GM18505 (cell line): ENCODE results near the gene TMEM45B.
"Not testable (repeated sequence)": the region's sequence is repeated elsewhere in the genome, so short reads cannot be mapped to it uniquely, and the experiment has no call there.

ENCODE experiments used
- ATAC-seq: cut with Tn5 transposase; IDR thresholded peaks from one replicate; pipeline ENCODE4 v1.9.1; 2021; ENCODE audit not compliant: unreplicated experiment
- POLR2A ChIP-seq: IDR thresholded peaks from 4 replicates; pipeline ENCODE4 v1.6.1; 2011; ENCODE audit warnings: borderline replicate concordance; ENCODE audit not compliant: insufficient read depth, insufficient read length; ENCODE audit errors: extremely low read depth

Gene TMEM45B

DNA sequence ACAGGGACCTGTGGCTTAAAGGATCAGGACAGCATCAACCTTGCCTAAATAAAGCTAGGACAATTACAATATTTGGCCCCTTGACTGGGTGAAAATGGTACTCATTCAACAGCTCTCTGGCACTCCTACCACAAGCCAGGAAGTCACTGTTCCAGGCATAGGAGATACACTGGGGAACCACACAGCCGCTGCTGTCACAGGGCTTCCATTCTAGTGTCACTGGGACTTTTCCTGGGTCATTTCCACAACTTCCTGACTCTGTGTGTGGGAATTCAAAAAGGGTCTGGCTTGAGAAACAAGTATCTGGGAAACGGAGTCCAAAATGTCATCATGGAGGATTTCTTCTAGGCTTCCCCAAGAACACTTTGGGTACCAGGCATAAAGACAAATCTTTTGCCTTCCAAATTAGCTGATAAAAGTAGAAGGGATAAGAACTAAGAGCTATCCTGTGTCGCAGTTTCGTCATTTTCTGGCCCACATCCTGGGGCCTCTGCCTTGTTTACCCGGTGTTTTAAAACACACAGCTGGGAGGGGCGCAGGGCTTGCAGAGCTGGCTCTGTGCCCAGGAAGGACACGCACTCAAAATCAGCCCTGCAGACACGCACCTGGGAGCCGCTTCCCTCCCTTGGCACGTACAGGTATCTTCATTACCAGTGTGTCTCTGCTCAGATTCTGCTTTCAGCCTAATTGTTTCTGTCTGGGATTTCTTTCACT lies 38.0 kb downstream of the TMEM45B start:
- ATAC-seq = no peak
- TF ChIP-seq POLR2A = no peak

- no peak for TF ChIP-seq POLR2A
- ATAC-seq = no peak
These were observed 38.7 kb downstream of the TMEM45B start for GRCh38 chr11:129854232-129854805.

DNA sequence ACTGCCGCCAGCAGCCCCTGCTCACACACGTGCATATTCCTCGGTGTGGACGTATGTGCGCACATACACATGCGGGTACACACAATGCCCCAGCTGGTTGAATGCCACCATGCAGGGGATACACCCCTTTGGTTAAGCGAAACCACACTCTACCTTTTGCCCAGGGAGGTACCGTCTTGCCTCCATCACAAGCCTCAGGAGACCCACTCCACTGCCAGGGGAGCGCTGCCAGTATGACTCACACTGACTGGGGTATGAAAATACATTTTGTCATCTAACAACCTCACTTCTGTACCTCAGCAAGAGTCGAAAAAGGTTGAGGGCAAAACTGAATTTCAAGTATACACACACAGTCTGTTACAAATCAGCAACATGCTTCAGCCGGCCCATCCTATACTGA lies 39.4 kb downstream of the TMEM45B start:
- no peak for TF ChIP-seq POLR2A
- no peak for ATAC-seq

DNA sequence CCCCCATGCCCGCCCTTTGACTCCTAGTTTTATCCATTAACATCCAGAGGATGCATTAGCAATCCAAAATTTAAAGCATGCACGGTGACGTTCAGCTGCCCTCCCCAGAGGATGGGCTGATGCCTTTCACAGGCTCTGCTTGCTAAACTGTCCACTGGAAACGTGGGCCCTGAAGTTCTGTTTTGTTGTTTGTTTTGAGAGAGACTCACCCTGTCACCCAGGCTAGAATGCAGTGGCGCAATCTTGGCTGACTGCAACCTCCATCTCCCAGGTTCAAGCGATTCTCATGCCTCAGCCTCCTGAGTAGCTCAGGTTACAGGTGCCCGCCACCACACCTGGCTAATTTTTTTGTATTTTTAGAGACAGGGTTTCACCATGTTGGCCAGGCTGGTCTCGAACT lies 40.4 kb downstream of the TMEM45B start:
- TF ChIP-seq POLR2A = no peak
- ATAC-seq = no peak

- TF ChIP-seq POLR2A = no peak
- ATAC-seq = no peak
These were observed 46.3 kb downstream of the TMEM45B start for GRCh38 chr11:129861702-129862522.

- no peak for ATAC-seq
- TF ChIP-seq POLR2A = no peak
These were observed 49.2 kb downstream of the TMEM45B start for GRCh38 chr11:129864811-129865210.

DNA sequence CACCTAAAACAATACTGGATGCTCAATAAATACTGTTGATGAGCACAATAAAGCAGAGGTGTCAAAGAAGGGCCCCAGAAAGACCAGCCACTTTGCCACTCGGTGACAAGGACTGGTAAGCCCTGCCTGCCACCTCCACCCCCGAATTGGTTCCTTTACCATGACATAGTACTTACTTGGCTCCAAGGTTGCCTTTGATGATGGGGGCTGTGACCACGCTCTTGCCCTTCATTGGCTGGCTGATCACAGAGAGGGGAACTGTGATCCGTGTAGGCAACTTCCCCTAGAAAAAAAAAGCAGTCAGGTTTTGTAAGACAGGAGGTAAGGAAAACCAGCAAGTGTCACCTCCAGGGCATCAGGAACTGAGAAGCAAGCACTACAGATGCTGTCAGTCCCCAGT lies 50.1 kb downstream of the TMEM45B start:
- no peak for ATAC-seq
- TF ChIP-seq POLR2A = no peak

DNA sequence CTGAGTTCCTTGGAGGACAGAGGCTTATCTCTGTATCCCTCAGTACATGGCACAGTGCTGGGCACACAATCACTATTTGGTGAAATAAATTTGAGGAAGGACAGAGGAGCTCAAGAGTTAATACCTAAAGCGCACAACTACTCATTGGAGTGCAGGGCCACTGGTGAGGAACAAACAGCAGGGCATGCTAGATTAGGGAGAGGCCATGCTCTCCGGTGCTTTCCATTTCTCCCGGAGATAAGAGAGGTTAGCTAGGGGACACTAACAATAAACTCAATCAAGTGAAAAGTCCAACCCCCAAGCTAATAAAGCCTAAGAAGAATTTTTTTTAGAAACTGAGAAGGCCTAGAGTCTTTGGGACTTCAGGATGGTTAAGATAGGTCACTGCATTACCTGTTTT lies 50.7 kb downstream of the TMEM45B start:
- TF ChIP-seq POLR2A = no peak
- no peak for ATAC-seq

GRCh38 chr11:129868626-129869025 lies 53.0 kb downstream of the TMEM45B start:
- not testable (repeated sequence) for ATAC-seq

GRCh38 chr11:129871914-129872313 lies 56.3 kb downstream of the TMEM45B start:
- ATAC-seq = no peak
- TF ChIP-seq POLR2A = no peak

DNA sequence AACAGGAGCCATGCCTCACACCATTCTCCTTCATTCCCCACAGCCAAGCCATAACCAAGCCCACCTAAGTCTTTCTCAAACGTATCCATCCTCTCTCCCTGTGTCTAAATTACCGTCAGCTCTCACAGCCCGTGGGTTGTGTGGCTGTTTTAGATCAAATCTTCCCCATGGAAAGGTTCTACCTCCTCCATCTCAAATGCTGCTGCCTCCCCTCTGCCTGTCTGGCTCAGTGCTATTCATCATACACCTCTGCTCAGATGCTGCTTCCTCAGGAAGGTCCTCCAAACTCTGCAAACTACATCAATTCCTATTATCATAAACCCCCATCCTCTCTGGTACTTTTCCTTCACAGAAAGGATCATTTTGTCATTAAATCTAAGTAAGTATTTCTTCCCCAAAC lies 64.7 kb downstream of the TMEM45B start:
- no peak for TF ChIP-seq POLR2A

GRCh38 chr11:129881570-129882170 lies 66.0 kb downstream of the TMEM45B start:
- ATAC-seq = no peak
- TF ChIP-seq POLR2A = no peak

More for the DNA sequence above, 64.7 kb downstream of the TMEM45B start:
- no peak for ATAC-seq

GRCh38 chr11:129884581-129884980 lies 68.9 kb downstream of the TMEM45B start:
- no peak for ATAC-seq
- TF ChIP-seq POLR2A = no peak
